ENCODE results near the gene FOLR2.
"Not testable (repeated sequence)": the region's sequence is repeated elsewhere in the genome, so short reads cannot be mapped to it uniquely, and the experiment has no call there.

The FOLR2 gene

DNA sequence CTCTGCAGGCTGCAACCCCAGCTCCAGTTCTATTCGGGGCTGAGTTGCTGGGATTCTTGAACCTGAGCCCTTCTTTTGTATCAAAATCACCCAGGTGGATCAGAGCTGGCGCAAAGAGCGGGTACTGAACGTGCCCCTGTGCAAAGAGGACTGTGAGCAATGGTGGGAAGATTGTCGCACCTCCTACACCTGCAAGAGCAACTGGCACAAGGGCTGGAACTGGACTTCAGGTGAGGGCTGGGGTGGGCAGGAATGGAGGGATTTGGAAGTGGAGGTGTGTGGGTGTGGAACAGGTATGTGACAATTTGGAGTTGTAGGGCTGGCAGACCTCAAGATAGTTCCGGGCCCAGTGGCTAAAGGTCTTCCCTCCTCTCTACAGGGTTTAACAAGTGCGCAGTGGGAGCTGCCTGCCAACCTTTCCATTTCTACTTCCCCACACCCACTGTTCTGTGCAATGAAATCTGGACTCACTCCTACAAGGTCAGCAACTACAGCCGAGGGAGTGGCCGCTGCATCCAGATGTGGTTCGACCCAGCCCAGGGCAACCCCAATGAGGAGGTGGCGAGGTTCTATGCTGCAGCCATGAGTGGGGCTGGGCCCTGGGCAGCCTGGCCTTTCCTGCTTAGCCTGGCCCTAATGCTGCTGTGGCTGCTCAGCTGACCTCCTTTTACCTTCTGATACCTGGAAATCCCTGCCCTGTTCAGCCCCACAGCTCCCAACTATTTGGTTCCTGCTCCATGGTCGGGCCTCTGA, 20.9 kb upstream of the FOLR2 start:
- H3K4me2 ChIP-seq (ENCODE audit: low read length) = no peak overlapping the region
- no peaks in the 10 kb centered on the region for H3K4me1 ChIP-seq (ENCODE audit: insufficient read depth, low read length, severe bottlenecking)
- no peaks in the 10 kb centered on the region for H3K9me3 ChIP-seq (ENCODE audit: low read length)
- no peaks in the 10 kb centered on the region for H3K79me2 ChIP-seq (ENCODE audit: insufficient read depth, low read length)
- H4K20me1 ChIP-seq (ENCODE audit: insufficient read depth, low read length) = no peaks in the 10 kb centered on the region
- H3K9me2 ChIP-seq (ENCODE audit: low read depth, low read length) = no peaks in the 10 kb centered on the region
- no peak overlapping the region for H3K27ac ChIP-seq (ENCODE audit: low read depth, low read length, poor library complexity, severe bottlenecking)
- no peak overlapping the region for H3K4me3 ChIP-seq (ENCODE audit: low read depth, low read length, poor library complexity, severe bottlenecking)
- H3F3A ChIP-seq (ENCODE audit: insufficient read depth, low read length) = no peaks in the 10 kb centered on the region
- no peaks in the 10 kb centered on the region for H3K36me3 ChIP-seq (ENCODE audit: insufficient read depth, low read length)
- no peak overlapping the region for H2AFZ ChIP-seq (ENCODE audit: low read length)
- no peak overlapping the region for H3K9ac ChIP-seq (ENCODE audit: low read length)
- no peak for TF ChIP-seq EZH2 (IDR thresholded peaks at IDR 0.05; ENCODE audit: borderline replicate concordance, low read length)
- TF ChIP-seq, protein P1, sequence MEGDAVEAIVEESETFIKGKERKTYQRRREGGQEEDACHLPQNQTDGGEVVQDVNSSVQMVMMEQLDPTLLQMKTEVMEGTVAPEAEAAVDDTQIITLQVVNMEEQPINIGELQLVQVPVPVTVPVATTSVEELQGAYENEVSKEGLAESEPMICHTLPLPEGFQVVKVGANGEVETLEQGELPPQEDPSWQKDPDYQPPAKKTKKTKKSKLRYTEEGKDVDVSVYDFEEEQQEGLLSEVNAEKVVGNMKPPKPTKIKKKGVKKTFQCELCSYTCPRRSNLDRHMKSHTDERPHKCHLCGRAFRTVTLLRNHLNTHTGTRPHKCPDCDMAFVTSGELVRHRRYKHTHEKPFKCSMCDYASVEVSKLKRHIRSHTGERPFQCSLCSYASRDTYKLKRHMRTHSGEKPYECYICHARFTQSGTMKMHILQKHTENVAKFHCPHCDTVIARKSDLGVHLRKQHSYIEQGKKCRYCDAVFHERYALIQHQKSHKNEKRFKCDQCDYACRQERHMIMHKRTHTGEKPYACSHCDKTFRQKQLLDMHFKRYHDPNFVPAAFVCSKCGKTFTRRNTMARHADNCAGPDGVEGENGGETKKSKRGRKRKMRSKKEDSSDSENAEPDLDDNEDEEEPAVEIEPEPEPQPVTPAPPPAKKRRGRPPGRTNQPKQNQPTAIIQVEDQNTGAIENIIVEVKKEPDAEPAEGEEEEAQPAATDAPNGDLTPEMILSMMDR (IDR thresholded peaks at IDR 0.05; ENCODE audit: low read length) = no peak
- H3K27me3 ChIP-seq (ENCODE audit: insufficient read depth, low read length) = no peaks in the 10 kb centered on the region

- H2AFZ ChIP-seq (ENCODE audit: low read length); H3K79me2 ChIP-seq (ENCODE audit: insufficient read depth, low read length); H3K27me3 ChIP-seq (ENCODE audit: insufficient read depth, low read length); H3F3A ChIP-seq (ENCODE audit: insufficient read depth, low read length); H3K4me2 ChIP-seq (ENCODE audit: low read length); H3K9me3 ChIP-seq (ENCODE audit: low read length); H3K36me3 ChIP-seq (ENCODE audit: insufficient read depth, low read length); H4K20me1 ChIP-seq (ENCODE audit: insufficient read depth, low read length); H3K4me3 ChIP-seq (ENCODE audit: low read depth, low read length, poor library complexity, severe bottlenecking); H3K4me1 ChIP-seq (ENCODE audit: insufficient read depth, low read length, severe bottlenecking); H3K9ac ChIP-seq (ENCODE audit: low read length); H3K27ac ChIP-seq (ENCODE audit: low read depth, low read length, poor library complexity, severe bottlenecking); H3K9me2 ChIP-seq (ENCODE audit: low read depth, low read length): not testable (repeated sequence)
These were observed 15.1 kb upstream of the FOLR2 start for GRCh38 chr11:72201445-72201844.

GRCh38 chr11:72202571-72202970, 14.0 kb upstream of the FOLR2 start:
- no peak overlapping the region for H3K4me3 ChIP-seq (ENCODE audit: low read depth, low read length, poor library complexity, severe bottlenecking)
- no peaks in the 10 kb centered on the region for H4K20me1 ChIP-seq (ENCODE audit: insufficient read depth, low read length)
- no peaks in the 10 kb centered on the region for H3K79me2 ChIP-seq (ENCODE audit: insufficient read depth, low read length)
- no peaks in the 10 kb centered on the region for H3K36me3 ChIP-seq (ENCODE audit: insufficient read depth, low read length)
- H3K4me2 ChIP-seq (ENCODE audit: low read length) = no peak overlapping the region
- H3K9ac ChIP-seq (ENCODE audit: low read length) = no peak overlapping the region
- H3K27me3 ChIP-seq (ENCODE audit: insufficient read depth, low read length) = no peaks in the 10 kb centered on the region
- no peaks in the 10 kb centered on the region for H3K9me2 ChIP-seq (ENCODE audit: low read depth, low read length)
- no peaks in the 10 kb centered on the region for H3K4me1 ChIP-seq (ENCODE audit: insufficient read depth, low read length, severe bottlenecking)
- no peak overlapping the region for H2AFZ ChIP-seq (ENCODE audit: low read length)
- no peaks in the 10 kb centered on the region for H3K9me3 ChIP-seq (ENCODE audit: low read length)
- H3F3A ChIP-seq (ENCODE audit: insufficient read depth, low read length) = no peaks in the 10 kb centered on the region
- no peak overlapping the region for H3K27ac ChIP-seq (ENCODE audit: low read depth, low read length, poor library complexity, severe bottlenecking)
- TF ChIP-seq EZH2 (IDR thresholded peaks at IDR 0.05; ENCODE audit: borderline replicate concordance, low read length) = no peak
- TF ChIP-seq, protein P1 (IDR thresholded peaks at IDR 0.05; ENCODE audit: low read length) = no peak

- Histone ChIP-seq H3K9ac (ENCODE audit: low read length) (no peak overlapping the region), H3K9me3 (ENCODE audit: low read length) (no peaks in the 10 kb centered on the region), H3K36me3 (ENCODE audit: insufficient read depth, low read length) (no peaks in the 10 kb centered on the region), H3K4me2 (ENCODE audit: low read length) (no peak overlapping the region), H3K27me3 (ENCODE audit: insufficient read depth, low read length) (no peaks in the 10 kb centered on the region), H2AFZ (ENCODE audit: low read length) (no peak overlapping the region), H3K9me2 (ENCODE audit: low read depth, low read length) (no peaks in the 10 kb centered on the region), H3K4me1 (ENCODE audit: insufficient read depth, low read length, severe bottlenecking) (no peaks in the 10 kb centered on the region), H3K4me3 (ENCODE audit: low read depth, low read length, poor library complexity, severe bottlenecking) (no peak overlapping the region), H3K79me2 (ENCODE audit: insufficient read depth, low read length) (no peaks in the 10 kb centered on the region), H3F3A (ENCODE audit: insufficient read depth, low read length) (no peaks in the 10 kb centered on the region), H4K20me1 (ENCODE audit: insufficient read depth, low read length) (no peaks in the 10 kb centered on the region), H3K27ac (ENCODE audit: low read depth, low read length, poor library complexity, severe bottlenecking) (no peak overlapping the region)
- TF ChIP-seq EZH2 (IDR thresholded peaks at IDR 0.05; ENCODE audit: borderline replicate concordance, low read length) = no peak
- TF ChIP-seq, protein P1 (IDR thresholded peaks at IDR 0.05; ENCODE audit: low read length) = no peak
These were observed 13.4 kb upstream of the FOLR2 start for GRCh38 chr11:72203163-72203562.

Measured in OCI-LY1 (cell line).